Mesothelial cell of epicardium (in vitro differentiated cells): ENCODE results near the gene ANKS1B. TPM values are rescaled to one million over a fixed set of nuclear protein-coding genes. Genes with fewer than 3 reads are reported as not detected.

ENCODE experiments used
- DNase-seq, 2 experiments: peaks; one replicate each; pipeline ENCODE4 v3.0.0; 2021; ENCODE audit warnings: low spot score in 2 of 2; ENCODE audit not compliant: unreplicated experiment in 2 of 2
- H3K27ac Mint-ChIP-seq: 2 replicates; pipeline ENCODE4 v1.8.0; 2021; ENCODE audit warnings: mixed read lengths
- H3K27me3 Mint-ChIP-seq: 2 replicates; pipeline ENCODE4 v1.8.0; 2021; ENCODE audit warnings: low read depth, mixed read lengths
- H3K36me3 Mint-ChIP-seq: 2 replicates; pipeline ENCODE4 v1.8.0; 2021; ENCODE audit warnings: mixed read lengths
- H3K4me1 Mint-ChIP-seq: 2 replicates; pipeline ENCODE4 v1.8.0; 2021; ENCODE audit warnings: mixed read lengths
- H3K4me3 Mint-ChIP-seq: 2 replicates; pipeline ENCODE4 v1.8.0; 2021; ENCODE audit warnings: mild to moderate bottlenecking, moderate library complexity, mixed read lengths
- H3K9me3 Mint-ChIP-seq: 2 replicates; pipeline ENCODE4 v1.8.0; 2021; ENCODE audit warnings: mixed read lengths
- CTCF ChIP-seq: fragments of 200-600 bp; sonication (generic); IDR thresholded peaks from one replicate; pipeline ENCODE4 v1.5.0; 2021; ENCODE audit warnings: antibody characterized with exemption; ENCODE audit not compliant: unreplicated experiment
- total RNA-seq: library from RNA; stranded (reverse); gene quantifications from 3 replicates; pipeline ENCODE4 v1.2.1, GENCODE V29; 2021

The ANKS1B gene
- total RNA-seq, 1 donor from 2014 or later: 8.8 TPM

- H3K4me3 Mint-ChIP-seq: no peak overlapping the region
- no peak for DNase-seq
Observed at GRCh38 chr12:99772274-99772673, 212.5 kb downstream of the ANKS1B start.

GRCh38 chr12:99771659-99772058, 213.1 kb downstream of the ANKS1B start:
- H3K4me3 Mint-ChIP-seq: no peak overlapping the region

More at GRCh38 chr12:99772274-99772673, 212.5 kb downstream of the ANKS1B start:
- H3K36me3 Mint-ChIP-seq: no peaks in the 10 kb centered on the region
- TF ChIP-seq CTCF: no peak
- peaks cover 5% of the 10 kb centered on the region for H3K9me3 Mint-ChIP-seq
- H3K4me1 Mint-ChIP-seq: peaks cover 25% of the 10 kb centered on the region
- H3K27ac Mint-ChIP-seq: peak overlapping the region; percentile 86
- no peaks in the 10 kb centered on the region for H3K27me3 Mint-ChIP-seq

GRCh38 chr12:99769396-99769980, 215.2 kb downstream of the ANKS1B start:
- no peak overlapping the region for H3K27ac Mint-ChIP-seq
- peaks cover 5% of the 10 kb centered on the region for H3K9me3 Mint-ChIP-seq
- no peaks in the 10 kb centered on the region for H3K27me3 Mint-ChIP-seq
- no peak for TF ChIP-seq CTCF
- no peak for DNase-seq
- H3K36me3 Mint-ChIP-seq: no peaks in the 10 kb centered on the region
- no peak overlapping the region for H3K4me3 Mint-ChIP-seq
- H3K4me1 Mint-ChIP-seq: peaks cover 21% of the 10 kb centered on the region

More at GRCh38 chr12:99771659-99772058, 213.1 kb downstream of the ANKS1B start:
- Mint-ChIP-seq H3K27me3 (no peaks in the 10 kb centered on the region), H3K27ac (peak overlapping the region; percentile 76), H3K36me3 (no peaks in the 10 kb centered on the region), H3K4me1 (peaks cover 22% of the 10 kb centered on the region), H3K9me3 (peaks cover 5% of the 10 kb centered on the region)
- DNase-seq: no peak
- TF ChIP-seq CTCF: no peak

- TF ChIP-seq CTCF: no peak
- H3K27me3 Mint-ChIP-seq: no peaks in the 10 kb centered on the region
- H3K9me3 Mint-ChIP-seq: peaks cover 1% of the 10 kb centered on the region
- DNase-seq: no peak
- no peaks in the 10 kb centered on the region for H3K36me3 Mint-ChIP-seq
- H3K27ac Mint-ChIP-seq: no peak overlapping the region
- no peak overlapping the region for H3K4me3 Mint-ChIP-seq
- peaks cover 21% of the 10 kb centered on the region for H3K4me1 Mint-ChIP-seq
Observed at GRCh38 chr12:99768758-99769157, 216.0 kb downstream of the ANKS1B start.

- TF ChIP-seq CTCF: peak; percentile 43
- H3K27me3 Mint-ChIP-seq: no peaks in the 10 kb centered on the region
- peaks cover 20% of the 10 kb centered on the region for H3K4me1 Mint-ChIP-seq
- H3K36me3 Mint-ChIP-seq: no peaks in the 10 kb centered on the region
- no peak for DNase-seq
- H3K27ac Mint-ChIP-seq: no peak overlapping the region
- H3K9me3 Mint-ChIP-seq: peaks cover 4% of the 10 kb centered on the region
- H3K4me3 Mint-ChIP-seq: no peak overlapping the region
Observed at GRCh38 chr12:99767809-99768208, 216.9 kb downstream of the ANKS1B start.

GRCh38 chr12:99766408-99766807, 218.3 kb downstream of the ANKS1B start:
- no peaks in the 10 kb centered on the region for H3K27me3 Mint-ChIP-seq
- H3K36me3 Mint-ChIP-seq: no peaks in the 10 kb centered on the region
- TF ChIP-seq CTCF: no peak
- no peak overlapping the region for H3K4me3 Mint-ChIP-seq
- no peak for DNase-seq
- H3K27ac Mint-ChIP-seq: no peak overlapping the region
- H3K9me3 Mint-ChIP-seq: peaks cover 4% of the 10 kb centered on the region
- peaks cover 10% of the 10 kb centered on the region for H3K4me1 Mint-ChIP-seq
